GM12874 (cell line): ENCODE results near the gene MVP.

ENCODE experiments used
- TF ChIP-seq, protein P1 (sequence below): IDR thresholded peaks from 2 replicates; pipeline ENCODE4 v1.5.1; 2011; ENCODE audit warnings: low read depth, mild to moderate bottlenecking, control low read depth, low read length, moderate library complexity; ENCODE audit not compliant: insufficient read depth

Gene MVP

GRCh38 chr16:29812754-29813643 is 7.3 kb upstream of the MVP start:
- TF ChIP-seq, protein P1, sequence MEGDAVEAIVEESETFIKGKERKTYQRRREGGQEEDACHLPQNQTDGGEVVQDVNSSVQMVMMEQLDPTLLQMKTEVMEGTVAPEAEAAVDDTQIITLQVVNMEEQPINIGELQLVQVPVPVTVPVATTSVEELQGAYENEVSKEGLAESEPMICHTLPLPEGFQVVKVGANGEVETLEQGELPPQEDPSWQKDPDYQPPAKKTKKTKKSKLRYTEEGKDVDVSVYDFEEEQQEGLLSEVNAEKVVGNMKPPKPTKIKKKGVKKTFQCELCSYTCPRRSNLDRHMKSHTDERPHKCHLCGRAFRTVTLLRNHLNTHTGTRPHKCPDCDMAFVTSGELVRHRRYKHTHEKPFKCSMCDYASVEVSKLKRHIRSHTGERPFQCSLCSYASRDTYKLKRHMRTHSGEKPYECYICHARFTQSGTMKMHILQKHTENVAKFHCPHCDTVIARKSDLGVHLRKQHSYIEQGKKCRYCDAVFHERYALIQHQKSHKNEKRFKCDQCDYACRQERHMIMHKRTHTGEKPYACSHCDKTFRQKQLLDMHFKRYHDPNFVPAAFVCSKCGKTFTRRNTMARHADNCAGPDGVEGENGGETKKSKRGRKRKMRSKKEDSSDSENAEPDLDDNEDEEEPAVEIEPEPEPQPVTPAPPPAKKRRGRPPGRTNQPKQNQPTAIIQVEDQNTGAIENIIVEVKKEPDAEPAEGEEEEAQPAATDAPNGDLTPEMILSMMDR, result no peak

DNA sequence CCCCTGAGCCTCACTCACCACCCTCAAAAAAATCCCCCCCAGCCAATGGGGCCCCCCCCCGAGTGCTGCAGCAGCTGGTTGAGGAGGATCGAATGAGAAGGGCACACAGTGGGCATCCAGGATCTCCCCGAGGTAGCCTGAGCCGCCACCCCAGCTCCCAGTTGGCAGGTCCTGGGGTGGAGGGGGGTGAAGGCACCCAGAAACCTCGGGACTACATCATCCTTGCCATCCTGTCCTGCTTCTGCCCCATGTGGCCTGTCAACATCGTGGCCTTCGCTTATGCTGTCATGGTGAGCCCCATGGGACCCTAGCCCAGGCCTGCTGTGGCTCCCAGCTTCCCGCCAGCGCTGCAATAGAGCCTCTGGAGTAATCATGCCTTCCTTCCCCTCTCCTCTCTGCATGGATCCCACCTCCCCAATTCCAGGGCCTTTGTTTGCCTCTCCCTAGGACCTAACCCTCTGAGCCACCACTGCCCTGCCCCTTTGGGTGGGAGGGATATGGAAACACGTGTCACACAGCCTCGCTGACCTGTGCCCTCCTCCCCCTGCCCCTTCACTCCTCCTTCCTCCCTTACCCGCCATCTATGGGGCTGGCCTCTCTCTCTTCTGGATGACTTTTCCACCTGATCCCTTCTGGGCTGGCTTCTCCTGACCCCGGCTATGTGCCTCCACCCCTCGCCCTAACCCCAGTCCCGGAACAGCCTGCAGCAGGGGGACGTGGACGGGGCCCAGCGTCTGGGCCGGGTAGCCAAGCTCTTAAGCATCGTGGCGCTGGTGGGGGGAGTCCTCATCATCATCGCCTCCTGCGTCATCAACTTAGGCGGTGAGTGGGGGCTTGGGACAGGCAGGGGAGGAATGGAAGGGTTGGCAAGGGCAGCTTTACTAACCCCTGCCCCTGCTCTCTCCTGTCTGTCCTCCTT is 6.4 kb upstream of the MVP start:
- TF ChIP-seq, protein P1, result no peak

DNA sequence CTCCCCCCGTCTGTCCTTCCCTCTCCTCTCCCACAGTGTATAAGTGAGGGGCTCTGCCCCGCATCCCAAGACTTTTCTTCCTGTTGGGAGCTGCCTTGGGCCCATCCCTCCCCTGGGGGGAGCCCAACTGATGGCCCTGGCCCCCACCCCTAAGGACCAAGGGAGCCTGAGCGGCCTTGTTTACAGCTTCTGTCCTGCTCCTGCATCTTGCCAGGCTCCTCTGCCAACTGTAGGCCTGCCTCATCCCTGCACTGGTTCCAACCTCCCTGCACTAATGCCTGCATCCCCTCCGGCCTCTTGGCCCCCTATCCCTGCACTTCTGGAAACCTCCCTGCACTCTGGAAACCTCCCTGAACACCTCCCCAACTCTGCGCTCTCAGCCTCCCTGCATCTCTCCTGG is 5.7 kb upstream of the MVP start:
- TF ChIP-seq, protein P1, result no peak

DNA sequence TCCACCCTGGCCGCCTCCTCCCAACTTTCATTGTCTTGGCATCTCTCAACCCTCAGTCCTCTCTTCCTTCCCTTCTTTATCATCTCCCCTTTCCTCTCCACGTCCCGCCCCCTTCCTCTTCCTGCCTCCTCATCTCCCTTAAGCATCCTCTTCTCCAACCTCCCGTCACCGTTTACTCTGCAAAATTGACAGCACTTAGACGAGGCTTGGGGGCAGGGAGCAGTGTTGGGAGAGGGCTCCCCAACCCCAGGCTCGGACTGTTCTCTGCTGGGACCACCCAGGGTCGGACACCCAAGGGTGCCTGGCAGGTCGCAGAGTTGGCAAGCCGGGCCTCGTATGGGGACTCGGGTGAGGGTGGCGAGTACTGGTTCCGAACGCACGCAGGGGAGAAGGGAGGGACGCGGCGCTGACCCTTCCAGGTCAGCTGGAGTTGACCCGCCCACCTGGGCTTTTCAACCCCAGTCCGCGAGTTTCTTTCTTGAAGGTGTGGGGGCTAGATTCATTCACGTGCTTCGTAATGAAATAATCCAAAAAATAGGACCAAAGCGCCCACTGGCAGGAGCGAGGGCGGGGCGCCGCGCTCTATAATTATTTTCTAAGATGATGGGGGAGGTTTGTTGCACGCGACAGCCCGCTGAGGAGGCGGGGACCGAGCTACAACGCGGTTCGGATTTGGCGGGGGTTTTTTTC is 5.1 kb upstream of the MVP start:
- TF ChIP-seq, protein P1, result no peak

DNA sequence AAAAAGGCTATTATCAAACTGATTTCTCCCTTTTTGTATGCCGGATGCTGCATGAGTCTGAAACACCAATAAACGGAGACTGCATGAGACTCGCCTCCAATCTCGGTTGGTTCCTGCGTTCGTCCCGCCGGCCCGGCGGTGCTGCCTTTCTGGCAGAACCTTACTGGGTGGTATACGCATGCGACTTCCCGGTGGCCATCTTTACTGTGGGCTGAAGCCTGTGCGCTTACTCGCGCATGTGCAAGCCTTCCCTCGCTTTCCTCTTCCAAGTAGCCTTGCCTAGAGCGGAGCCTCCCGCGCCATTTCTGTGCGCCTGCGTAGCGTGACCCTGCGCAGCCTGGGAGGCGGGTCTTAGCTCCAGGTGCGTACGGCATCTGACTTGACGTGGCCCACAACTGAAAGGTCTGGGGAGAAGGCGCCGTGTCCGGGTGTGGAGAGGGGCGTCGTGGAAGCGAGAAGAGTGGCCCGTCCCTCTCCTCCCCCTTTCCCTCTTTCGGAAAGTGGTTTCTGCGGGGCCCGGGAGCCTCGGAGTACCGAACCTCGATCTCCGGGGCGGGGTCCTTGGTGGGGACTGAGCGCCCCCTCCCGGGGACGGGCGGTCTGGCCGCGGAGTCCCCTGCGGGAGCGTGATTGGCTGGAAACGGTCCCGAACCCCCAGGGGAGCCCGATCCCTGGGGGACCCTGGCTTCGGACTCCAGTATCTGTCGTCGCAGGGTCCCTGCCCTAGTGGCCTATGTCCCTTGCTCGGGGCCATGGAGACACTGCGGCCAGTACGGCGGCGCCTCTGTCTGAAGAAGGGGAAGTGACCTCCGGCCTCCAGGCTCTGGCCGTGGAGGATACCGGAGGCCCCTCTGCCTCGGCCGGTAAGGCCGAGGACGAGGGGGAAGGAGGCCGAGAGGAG is 4.2 kb upstream of the MVP start, which contains the start of gene PAGR1:
Gene PAGR1 (plus strand): TSS at position 360 of the 901 bp plus-strand sequence. CDS start 374 bp downstream, at position 734.
- TF ChIP-seq, protein P1, result peak; percentile 98

GRCh38 chr16:29816694-29817441 is 3.4 kb upstream of the MVP start:
- TF ChIP-seq, protein P1, result peak; percentile 33
